GM21515 (cell line): ENCODE measurements around the gene CDH22.

Experiments
- ATAC-seq: cut with Tn5 transposase; IDR thresholded peaks from one replicate; pipeline ENCODE4 v1.9.1; 2021; ENCODE audit not compliant: unreplicated experiment

Gene CDH22

GRCh38 chr20:46128310-46129151 lies 179.8 kb downstream of the CDH22 start:
- ATAC-seq, result no peak

GRCh38 chr20:46127396-46128010 lies 180.8 kb downstream of the CDH22 start:
- no peak for ATAC-seq

DNA sequence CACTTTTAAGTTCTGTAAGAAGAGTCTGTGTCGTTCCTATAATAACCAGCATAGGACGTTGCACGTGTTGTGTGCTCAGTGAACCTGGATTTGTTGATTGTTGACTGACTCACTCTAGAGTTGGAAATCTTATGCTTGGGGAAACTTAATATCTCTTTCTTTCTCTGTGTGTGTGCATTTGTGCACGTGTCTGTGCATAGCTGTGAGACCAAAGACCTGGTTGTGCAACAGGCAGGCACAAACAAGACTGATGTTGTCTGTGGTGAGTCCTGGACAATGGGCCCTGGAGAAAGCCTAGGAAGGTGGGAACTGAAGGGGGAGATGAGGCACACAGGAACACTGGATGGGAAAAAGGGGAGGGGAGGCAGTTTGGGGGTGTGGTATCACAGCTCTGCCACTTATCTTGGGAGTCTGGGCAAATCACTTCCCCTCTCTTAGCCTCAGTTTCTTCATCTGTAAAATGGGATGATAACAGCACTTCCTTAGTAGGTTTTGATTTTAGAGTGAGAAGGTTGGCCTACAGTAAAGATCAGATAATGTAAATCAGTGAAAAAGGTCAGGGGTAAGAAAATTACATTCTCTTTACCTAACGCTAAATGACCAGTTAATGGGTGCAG lies 181.8 kb downstream of the CDH22 start:
- ATAC-seq, result no peak
